Kidney glomerular epithelial cell (primary cell): Measurements from ENCODE around the gene PAFAH2.
A peak's percentile ranks its signal among the peaks of the same experiment; 100 is the strongest.

Experiments
- DNase-seq: peaks from one replicate; lab custom pipeline; 2025; lab: John Stamatoyannopoulos, UW

Gene PAFAH2

GRCh38 chr1:25929016-25929415 lies 68.8 kb downstream of the PAFAH2 start:
- DNase-seq: no peak

DNA sequence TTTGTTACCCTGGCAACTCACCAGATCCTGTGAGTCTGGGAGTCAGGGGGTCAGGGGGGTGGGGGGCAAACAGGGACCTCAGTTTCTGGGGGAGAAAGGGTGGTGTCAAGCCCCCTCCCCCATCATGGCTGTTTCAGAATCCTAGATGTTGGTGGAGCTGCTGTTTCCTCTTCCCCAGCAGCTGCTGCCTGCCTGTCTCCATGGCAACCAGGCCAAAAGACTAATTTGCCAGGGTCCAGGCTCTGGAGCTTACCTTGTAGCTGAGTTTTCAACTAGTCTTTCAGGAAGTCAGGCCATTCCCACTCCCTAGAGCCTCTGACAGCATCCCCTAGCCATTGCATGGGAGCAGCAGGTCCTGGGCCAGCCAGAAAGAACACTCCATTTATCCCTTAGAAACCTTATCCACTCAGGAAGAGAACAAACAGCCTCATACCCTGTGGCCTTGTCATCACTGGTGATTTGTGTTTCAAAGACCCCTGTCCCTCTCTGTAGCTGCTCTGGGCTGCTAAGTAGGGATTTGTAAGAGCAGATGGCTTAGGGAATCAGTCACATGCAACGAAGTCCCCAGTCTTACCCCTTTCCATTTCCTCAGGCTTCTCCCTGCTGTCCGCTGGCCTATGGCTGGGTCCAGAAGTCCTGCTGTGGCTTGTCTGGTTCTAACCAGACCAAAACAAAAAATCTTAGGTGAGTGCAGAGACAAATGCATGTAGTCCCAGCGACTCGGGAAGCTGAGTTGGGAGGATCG lies 70.2 kb downstream of the PAFAH2 start:
- DNase-seq: no peak

DNA sequence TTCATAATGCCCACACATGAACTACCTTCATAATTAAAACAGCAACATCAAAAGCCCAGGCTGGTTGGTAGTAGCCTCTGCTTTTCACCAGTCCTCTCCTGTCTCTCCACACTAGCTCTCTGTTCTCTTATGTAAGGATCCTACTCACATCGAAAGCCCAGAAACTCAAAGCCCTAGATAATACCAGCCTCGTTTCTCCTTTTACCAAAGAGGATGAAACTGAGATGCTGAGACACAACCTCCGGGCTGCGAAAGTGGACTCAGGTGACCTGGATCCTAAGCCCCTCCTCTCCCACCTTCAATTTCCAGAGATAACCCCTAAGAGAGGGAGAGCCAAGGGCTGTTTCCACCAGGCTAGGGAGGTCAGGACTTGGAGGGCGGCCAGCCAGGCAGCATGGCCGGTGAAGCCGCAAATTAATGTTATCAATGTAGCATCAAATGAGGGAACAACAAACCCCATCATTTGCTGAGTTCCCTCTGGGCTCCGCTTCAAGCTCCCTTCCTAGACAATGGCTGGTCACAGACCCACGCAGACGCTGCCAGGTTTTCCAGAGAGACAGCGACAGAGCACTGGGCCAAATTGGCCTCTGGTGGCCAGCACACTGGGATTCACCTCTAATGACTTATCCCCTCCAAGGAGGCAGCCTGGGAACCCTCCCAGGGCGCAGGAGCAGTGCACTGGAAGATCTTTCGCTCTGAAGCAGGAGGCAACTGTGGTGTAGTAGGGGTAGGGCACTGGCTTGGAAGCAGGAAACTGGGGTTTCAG lies 70.9 kb downstream of the PAFAH2 start:
- no peak for DNase-seq

DNA sequence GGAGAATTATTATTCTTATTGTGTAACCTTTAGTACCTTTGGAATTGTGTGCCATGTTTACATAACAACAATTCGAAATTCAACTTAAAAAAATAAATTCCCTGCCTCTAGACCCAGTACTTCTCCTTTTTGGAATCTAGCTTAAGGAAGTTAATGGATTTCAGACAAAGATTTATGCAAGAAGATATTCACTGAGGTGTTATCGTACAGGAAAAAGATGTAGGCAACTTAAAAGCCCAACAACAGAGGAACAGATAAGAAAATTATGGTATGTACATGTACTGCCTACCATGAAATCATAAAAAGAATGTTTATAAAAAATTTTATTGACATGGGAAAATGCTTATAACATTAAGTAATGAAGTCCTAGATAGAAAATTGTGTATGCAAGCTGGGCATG lies 73.4 kb downstream of the PAFAH2 start:
- DNase-seq: no peak

- peak; percentile 16 for DNase-seq
Measured at GRCh38 chr1:25922971-25923552, 74.8 kb downstream of the PAFAH2 start.

- no peak for DNase-seq
Measured at GRCh38 chr1:25922056-25922970, 75.5 kb downstream of the PAFAH2 start.

DNA sequence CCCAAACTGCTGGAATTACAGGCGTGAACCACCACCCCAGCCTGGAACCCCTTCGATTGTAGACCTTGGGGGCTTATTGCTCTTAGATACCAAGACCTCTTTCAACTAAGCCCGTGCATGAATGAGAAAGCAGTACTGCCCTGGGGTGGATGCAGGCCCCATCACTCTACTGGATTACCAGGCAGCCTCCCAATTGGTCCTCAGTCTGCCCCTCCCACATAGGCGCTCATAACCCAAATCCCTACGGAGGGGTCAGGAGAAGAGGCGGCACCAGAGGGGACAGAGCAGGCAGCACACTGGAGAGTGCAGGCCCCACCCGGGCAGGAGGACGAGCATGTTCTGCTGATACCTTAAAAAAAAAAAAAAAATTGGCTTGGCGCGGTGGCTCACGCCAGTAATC lies 79.2 kb downstream of the PAFAH2 start:
- no peak for DNase-seq

- no peak for DNase-seq
Measured at GRCh38 chr1:25917996-25918395, 79.9 kb downstream of the PAFAH2 start.

DNA sequence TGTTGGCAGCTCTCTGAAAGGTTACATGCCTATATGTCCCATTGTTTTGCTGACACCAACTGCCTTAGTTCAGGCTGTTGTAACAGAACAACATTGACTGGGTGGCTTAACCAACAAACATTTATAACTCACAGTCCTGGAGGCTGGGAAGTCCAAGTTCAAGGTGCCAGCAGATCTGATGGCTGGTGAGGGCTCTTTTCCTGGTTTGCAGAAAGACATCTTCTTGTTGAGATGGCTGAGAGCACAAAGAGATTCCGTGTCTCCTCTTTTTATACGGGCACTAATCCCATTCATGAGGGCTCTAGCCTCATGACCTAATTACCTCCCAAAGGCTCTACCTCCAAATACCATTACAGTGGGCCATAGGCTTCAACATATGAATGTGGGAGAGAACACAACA lies 81.4 kb downstream of the PAFAH2 start:
- DNase-seq: no peak

- DNase-seq: no peak
Measured at GRCh38 chr1:25914074-25914995, 83.5 kb downstream of the PAFAH2 start.

DNA sequence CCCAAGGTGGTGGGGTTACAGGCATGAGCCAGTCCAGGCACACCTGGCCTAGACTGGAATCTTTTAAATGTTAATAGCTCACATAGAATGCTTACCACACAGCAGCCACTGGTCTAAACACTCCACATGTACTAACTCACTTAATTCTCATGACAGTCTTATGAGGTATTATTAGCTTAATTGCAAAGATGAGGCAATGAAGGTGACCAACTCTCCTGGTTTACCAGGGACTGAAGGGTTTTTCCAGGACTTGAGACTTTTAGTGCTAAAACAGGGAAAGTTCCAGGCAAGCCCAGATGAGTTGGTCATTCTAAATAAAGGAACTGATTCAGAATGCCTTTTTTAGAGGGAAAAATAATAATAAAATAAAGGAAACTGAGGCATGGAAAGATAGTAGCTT lies 84.7 kb downstream of the PAFAH2 start:
- DNase-seq: no peak

DNA sequence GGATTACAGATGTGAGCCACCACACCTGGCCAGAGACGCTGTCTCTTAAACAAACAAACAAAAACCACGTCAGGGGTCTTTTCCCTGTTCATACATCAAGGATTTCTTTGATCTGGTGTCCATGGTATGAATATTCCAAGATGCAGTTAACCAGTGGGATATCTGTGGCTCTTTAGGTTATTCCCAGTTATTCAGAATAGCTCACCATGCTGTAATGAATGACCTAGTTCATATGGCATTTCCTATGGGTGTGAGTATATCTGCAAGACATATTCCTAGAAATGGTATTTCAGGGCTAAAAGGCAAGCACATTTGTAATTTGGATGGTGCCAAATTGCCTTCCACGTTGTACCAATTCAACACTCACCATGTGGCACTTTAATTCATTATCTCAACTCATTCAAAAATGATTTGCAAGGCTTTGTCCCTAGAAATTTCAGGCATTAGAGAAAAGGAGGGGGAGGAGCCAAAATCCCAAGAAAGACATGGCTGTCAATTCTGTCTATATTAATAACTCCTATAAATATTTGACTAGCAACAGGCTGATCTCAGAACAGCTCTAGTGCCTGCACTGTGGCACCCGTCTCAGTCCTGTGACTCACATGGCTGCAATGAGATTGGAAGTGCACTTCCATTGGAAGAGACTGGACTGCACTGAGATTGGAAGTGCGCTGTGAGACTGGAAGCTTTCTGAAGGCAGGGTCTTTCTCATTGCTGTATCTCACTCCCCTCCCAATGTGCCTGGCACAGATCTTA lies 85.6 kb downstream of the PAFAH2 start:
- DNase-seq: no peak

- DNase-seq: no peak
Measured at GRCh38 chr1:25911162-25911561, 86.7 kb downstream of the PAFAH2 start.
